ENCODE measurements around the gene MLH3. TPM values are rescaled to one million over a fixed set of nuclear protein-coding genes. Genes with fewer than 3 reads are reported as not detected.

The MLH3 gene
- polyA plus RNA-seq, 1 experiment: 5.7 TPM

- peaks cover 1% of the 10 kb centered on the region; the same call in 1 of the 2 replicates for H3K36me3 ChIP-seq (ENCODE audit: control insufficient read depth, insufficient read depth, low read length)
- H3K27me3 ChIP-seq (ENCODE audit: control insufficient read depth, insufficient read depth, low read length): no peaks in the 10 kb centered on the region
- POLR2A ChIA-PET: no interaction called here
- no peak for DNase-seq (ENCODE audit: low read depth)
- H3K4me3 ChIP-seq (ENCODE audit: low read depth, low read length): no peak overlapping the region
- CTCF ChIA-PET: no interaction called here
- no peak for TF ChIP-seq CTCF (IDR thresholded peaks at IDR 0.05; ENCODE audit: insufficient read depth, low read depth, low read length)
These were observed 10.3 kb downstream of the MLH3 start for GRCh38 chr14:75040959-75041358.

DNA sequence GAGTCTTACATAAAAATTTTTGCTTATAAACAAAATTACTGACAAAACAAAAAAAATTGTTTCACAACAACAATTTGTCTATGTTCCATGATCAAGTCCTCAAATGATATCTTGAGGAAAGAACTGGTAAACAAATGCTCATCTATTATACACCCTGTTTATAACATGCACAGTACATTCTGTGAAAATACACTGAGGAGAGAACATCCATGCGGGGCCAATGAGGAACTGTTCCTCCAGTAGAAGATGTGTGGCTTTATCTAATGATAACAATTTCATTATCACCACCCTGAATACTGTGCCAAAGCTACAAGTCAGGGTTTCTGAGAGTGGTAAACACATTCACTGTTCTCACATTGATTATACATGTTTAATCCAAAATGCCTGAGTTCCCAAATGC is 10.8 kb downstream of the MLH3 start:
- H3K4me3 ChIP-seq (ENCODE audit: low read depth, low read length): no peak overlapping the region
- TF ChIP-seq CTCF (IDR thresholded peaks at IDR 0.05; ENCODE audit: insufficient read depth, low read depth, low read length): no peak
- DNase-seq (ENCODE audit: low read depth): no peak
- CTCF ChIA-PET: no interaction called here
- POLR2A ChIA-PET: no interaction called here
- no peaks in the 10 kb centered on the region for H3K27me3 ChIP-seq (ENCODE audit: control insufficient read depth, insufficient read depth, low read length)
- peaks cover 1% of the 10 kb centered on the region; the same call in 1 of the 2 replicates for H3K36me3 ChIP-seq (ENCODE audit: control insufficient read depth, insufficient read depth, low read length)

- TF ChIP-seq CTCF (IDR thresholded peaks at IDR 0.05; ENCODE audit: insufficient read depth, low read depth, low read length): no peak
- Histone ChIP-seq H3K36me3 (ENCODE audit: control insufficient read depth, insufficient read depth, low read length) (peaks cover 1% of the 10 kb centered on the region; the same call in 1 of the 2 replicates), H3K4me3 (ENCODE audit: low read depth, low read length) (no peak overlapping the region), H3K27me3 (ENCODE audit: control insufficient read depth, insufficient read depth, low read length) (no peaks in the 10 kb centered on the region)
- POLR2A ChIA-PET: no interaction called here
- no peak for DNase-seq (ENCODE audit: low read depth)
- CTCF ChIA-PET: interaction anchor here (0.6 to 1.2 kb wide), 2 partner anchors 9 to 30 kb away, joined by 3 to 4 read pairs; no protein-coding TSS in a partner anchor
These were observed 18.3 kb downstream of the MLH3 start for GRCh38 chr14:75032939-75033338.

DNA sequence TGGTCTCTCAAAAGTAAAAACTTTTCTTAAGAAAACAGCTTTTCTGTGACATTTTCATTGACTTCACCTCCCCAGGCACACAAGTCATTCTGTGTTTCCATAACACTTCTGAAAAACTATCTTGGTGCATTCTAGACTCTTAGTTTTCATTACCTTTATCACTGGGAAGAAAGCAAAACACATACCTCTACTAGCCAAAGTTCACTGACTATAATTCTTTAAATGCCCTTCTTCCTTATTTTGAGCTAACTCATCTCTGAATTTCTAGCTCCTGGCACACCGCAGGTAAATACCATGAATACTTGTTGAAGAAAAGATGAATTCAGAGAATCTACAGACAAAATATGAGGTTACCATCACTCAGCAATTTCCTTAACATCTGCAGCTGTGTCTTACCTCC is 21.1 kb downstream of the MLH3 start:
- no peak for TF ChIP-seq CTCF (IDR thresholded peaks at IDR 0.05; ENCODE audit: insufficient read depth, low read depth, low read length)
- Histone ChIP-seq H3K27me3 (ENCODE audit: control insufficient read depth, insufficient read depth, low read length) (no peaks in the 10 kb centered on the region), H3K4me3 (ENCODE audit: low read depth, low read length) (no peak overlapping the region), H3K36me3 (ENCODE audit: control insufficient read depth, insufficient read depth, low read length) (peaks cover 1% of the 10 kb centered on the region)
- ChIA-PET CTCF (interaction anchor here (1.4 kb wide), 1 partner anchor 9 kb away, joined by 4 read pairs; no protein-coding TSS in a partner anchor), POLR2A (no interaction called here)
- no peak for DNase-seq (ENCODE audit: low read depth)

DNA sequence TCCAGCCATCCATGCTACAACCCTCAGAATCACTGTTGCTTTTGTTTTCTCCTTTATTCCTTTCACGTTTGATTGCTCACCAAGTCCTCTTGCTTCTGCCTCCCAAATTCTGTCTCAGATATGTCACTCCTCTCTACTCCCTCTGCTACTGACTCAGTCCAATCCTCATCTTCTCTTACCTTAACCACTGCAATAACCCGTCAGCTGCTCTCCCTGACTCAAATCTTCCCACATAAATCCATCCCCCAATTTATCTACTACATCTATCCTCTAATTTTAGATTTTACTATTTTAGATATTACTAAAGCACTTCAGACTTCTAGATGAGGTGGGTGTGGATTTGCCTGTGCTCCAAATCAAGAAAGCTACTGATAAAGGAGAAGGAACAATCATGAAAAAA is 25.4 kb downstream of the MLH3 start:
- no peak for TF ChIP-seq CTCF (IDR thresholded peaks at IDR 0.05; ENCODE audit: insufficient read depth, low read depth, low read length)
- peaks cover 3% of the 10 kb centered on the region for H3K36me3 ChIP-seq (ENCODE audit: control insufficient read depth, insufficient read depth, low read length)
- H3K4me3 ChIP-seq (ENCODE audit: low read depth, low read length): no peak overlapping the region
- POLR2A ChIA-PET: no interaction called here
- CTCF ChIA-PET: interaction anchor here (0.7 kb wide), 1 partner anchor 202 kb away, joined by 3 read pairs; no protein-coding TSS in a partner anchor
- DNase-seq (ENCODE audit: low read depth): no peak
- no peaks in the 10 kb centered on the region for H3K27me3 ChIP-seq (ENCODE audit: control insufficient read depth, insufficient read depth, low read length)

All from BJ (cell line).